Endothelial cell of umbilical vein (primary cell): ENCODE results near the gene PDLIM5. TPM values are rescaled to one million over a fixed set of nuclear protein-coding genes. Genes with fewer than 3 reads are reported as not detected.

Experiments used
- BruUV-seq: library from RNA; stranded (reverse); fragments of 400-500 nt; replicated peaks from 2 replicates; lab custom pipeline; 2021; lab: Mats Ljungman, UMichigan
- CTCF ChIA-PET: fragments of 300-600, 350-600 bp; sonication (Branson Sonifier 250); formaldehyde crosslinking; loops from one replicate; lab custom pipeline; 2021; ENCODE audit warnings: antibody characterized with exemption, inconsistent platforms; lab: Charles Lee
- POLR2A ChIA-PET: fragments of 300-600, 350-600 bp; sonication (Branson Sonifier 250); formaldehyde crosslinking; loops from one replicate; lab custom pipeline; 2021; ENCODE audit warnings: antibody characterized with exemption, inconsistent platforms; lab: Charles Lee
- DNase-seq: peaks from one replicate; pipeline ENCODE4 v3.0.0-alpha.2; 2011; ENCODE audit warnings: low read depth, low spot score
- FAIRE-seq: peaks from 2 replicates; lab custom pipeline; 2011; peaks lifted over from hg19 to GRCh38; lab: Jason Lieb, UNC
- H2AFZ ChIP-seq: 2 replicates; pipeline ENCODE4 v1.6.0; 2012; ENCODE audit warnings: low read depth, low read length, control low read depth, inconsistent platforms
- H3K27ac ChIP-seq: 2 replicates; pipeline ENCODE4 v1.5.1; 2011; ENCODE audit warnings: low read depth, mild to moderate bottlenecking, control low read depth, low read length, moderate library complexity; ENCODE audit not compliant: insufficient read depth
- H3K27me3 ChIP-seq, 2 experiments: 2 replicates each; pipeline versions ENCODE4 v1.6.0 to v1.6.1; 2011; ENCODE audit warnings: low read length in 2 of 2, mixed read lengths in 1 of 2; ENCODE audit not compliant: control insufficient read depth in 2 of 2, insufficient read depth in 2 of 2
- H3K36me3 ChIP-seq, 2 experiments: 2 replicates in 1 of 2; 3 replicates in 1 of 2; pipeline ENCODE4 v1.5.1; 2011; ENCODE audit warnings: low read length in 2 of 2, mild to moderate bottlenecking in 1 of 2, moderate library complexity in 1 of 2; ENCODE audit not compliant: control insufficient read depth in 2 of 2, insufficient read depth in 2 of 2; ENCODE audit errors: extremely low read depth in 1 of 2
- H3K4me1 ChIP-seq: 3 replicates; pipeline ENCODE4 v1.5.1; 2011; ENCODE audit warnings: mild to moderate bottlenecking, low read length; ENCODE audit not compliant: control insufficient read depth, insufficient read depth; ENCODE audit errors: extremely low read depth
- H3K4me2 ChIP-seq: 2 replicates; pipeline ENCODE4 v1.6.1; 2011; ENCODE audit warnings: low read length, control low read depth, mixed read lengths; ENCODE audit not compliant: insufficient read depth
- H3K4me3 ChIP-seq, 3 experiments: fragments of 200-600 bp in 1 of 3; sonication (generic), shearing (Covaris generic) in 1 of 3; replicated peaks in 1 of 3; 2 replicates each; pipeline ENCODE4 v1.5.1; 2011 to 2016; ENCODE audit warnings: control low read depth in 3 of 3, low read length in 3 of 3, mild to moderate bottlenecking in 2 of 3, inconsistent platforms in 1 of 3, low read depth in 1 of 3, moderate library complexity in 1 of 3; ENCODE audit not compliant: insufficient read depth in 1 of 3
- H3K79me2 ChIP-seq: 2 replicates; pipeline ENCODE4 v1.6.0; 2012; ENCODE audit warnings: low read length, inconsistent platforms; ENCODE audit not compliant: control insufficient read depth, insufficient read depth
- H3K9ac ChIP-seq: replicated peaks from 2 replicates; pipeline ENCODE3; 2011; ENCODE audit warnings: low read length, control low read depth; ENCODE audit not compliant: insufficient read depth; ENCODE audit errors: extremely low read depth
- H3K9me1 ChIP-seq: replicated peaks from 3 replicates; pipeline ENCODE4 v1.6.0; 2011; ENCODE audit warnings: mild to moderate bottlenecking, low read length; ENCODE audit not compliant: control insufficient read depth, insufficient read depth; ENCODE audit errors: extremely low read depth
- H3K9me3 ChIP-seq: replicated peaks from 2 replicates; pipeline ENCODE4 v1.5.1; 2012; ENCODE audit warnings: low read length, inconsistent platforms; ENCODE audit not compliant: control insufficient read depth, insufficient read depth
- H4K20me1 ChIP-seq: replicated peaks from 2 replicates; pipeline ENCODE3; 2011; ENCODE audit warnings: mild to moderate bottlenecking, low read length; ENCODE audit not compliant: control insufficient read depth, insufficient read depth; ENCODE audit errors: extremely low read depth
- CTCF ChIP-seq, 2 donors: IDR thresholded peaks; 1 replicate in 1 of 2; 2 replicates in 1 of 2; pipeline ENCODE4 v1.5.1; 2011; ENCODE audit warnings: low read length in 2 of 2, mild to moderate bottlenecking in 2 of 2, moderate library complexity in 2 of 2, control low read depth in 1 of 2, inconsistent platforms in 1 of 2, low read depth in 1 of 2; ENCODE audit not compliant: insufficient read depth in 1 of 2; ENCODE audit errors: extremely low read depth in 1 of 2
- EZH2 ChIP-seq: IDR thresholded peaks from 2 replicates; pipeline ENCODE4 v1.6.1; 2012; ENCODE audit warnings: borderline replicate concordance, low read depth, mild to moderate bottlenecking, moderate library complexity, low read length, inconsistent platforms; ENCODE audit not compliant: severe bottlenecking
- FOS ChIP-seq: IDR thresholded peaks from 2 replicates; pipeline ENCODE4 v1.6.1; 2011; ENCODE audit warnings: mild to moderate bottlenecking, low read length, moderate library complexity, borderline replicate concordance; ENCODE audit not compliant: insufficient read depth
- GATA2 ChIP-seq: IDR thresholded peaks from 2 replicates; pipeline ENCODE4 v1.7.0; 2011; ENCODE audit warnings: low read depth, mild to moderate bottlenecking, moderate library complexity, mixed read lengths, low read length; ENCODE audit not compliant: insufficient read length, insufficient read depth
- JUN ChIP-seq: IDR thresholded peaks from 2 replicates; pipeline ENCODE4 v1.6.1; 2011; ENCODE audit warnings: borderline replicate concordance, low read depth; ENCODE audit not compliant: insufficient read length, insufficient read depth
- MAX ChIP-seq: IDR thresholded peaks from 2 replicates; pipeline ENCODE4 v1.6.1; 2011; ENCODE audit not compliant: insufficient read depth, insufficient read length
- MYC ChIP-seq: IDR thresholded peaks from one replicate; pipeline ENCODE4 v1.6.1; 2011; ENCODE audit warnings: mild to moderate bottlenecking, low read depth, low read length
- POLR2A ChIP-seq: IDR thresholded peaks from 2 replicates; pipeline ENCODE4 v1.6.1; 2012; ENCODE audit warnings: low read depth, mild to moderate bottlenecking, control low read depth, low read length
- POLR2AphosphoS5 ChIP-seq: IDR thresholded peaks from 2 replicates; pipeline ENCODE4 v1.6.1; 2012; ENCODE audit warnings: low read depth, mild to moderate bottlenecking, control low read depth, low read length, moderate library complexity; ENCODE audit not compliant: insufficient read depth
- dilution Hi-C: fragments of 300-500 bp; cut with MboI; formaldehyde crosslinking; loops from one replicate; pipeline ENCODE4 v1.15.0; 2019; ENCODE audit warnings: low sequenced_read_pairs; ENCODE audit not compliant: extremely low pct_ligation_motif_present
- intact Hi-C: fragments of 100-400 bp; cut with micrococcal nuclease; formaldehyde crosslinking; loops from one replicate; pipeline ENCODE4 v1.10.0; 2022
- polyA plus RNA-seq, 4 experiments: library from polyadenylated mRNA; depleted of rRNA in 3 of 4; stranded (reverse) in 3 of 4; unstranded in 1 of 4; fragments of >200 nt; gene quantifications; 2 replicates each; pipeline versions ENCODE4 v1.2.1 to v1.2.3, GENCODE V29; 2011 to 2012; ENCODE audit warnings: missing spikeins in 1 of 4
- total RNA-seq: library from RNA; stranded (reverse); gene quantifications from 2 replicates; pipeline ENCODE4 v1.2.3, GENCODE V29; 2021

The PDLIM5 gene
- total and polyA plus RNA-seq, 2 donors (not counting 3 experiments of a cell fraction or from before 2014, with no cell fraction given) = 243 to 310 TPM

- no peak for FAIRE-seq
- intact Hi-C loops (no loop called here), dilution Hi-C loops (no loop called here)
- BruUV-seq = no TSS peak
- TF ChIP-seq FOS (no peak), JUN (no peak), MYC (no peak), POLR2A (no peak)
- ChIA-PET POLR2A (interaction anchor here (1.7 kb wide), 1 partner anchor 98 kb away, joined by 7 read pairs; no protein-coding TSS in a partner anchor), CTCF (interaction anchor here (1.0 to 2.4 kb wide), 6 partner anchors 9 to 143 kb away, joined by 3 to 9 read pairs (median 3); no protein-coding TSS in a partner anchor)
- H2AFZ ChIP-seq = no peak overlapping the region
- H3K79me2 ChIP-seq = peaks cover 66% of the 10 kb centered on the region
- no peaks in the 10 kb centered on the region for H3K9me1 ChIP-seq
- H3K4me2 ChIP-seq = no peak overlapping the region
- H3K27me3 ChIP-seq = no peaks in the 10 kb centered on the region
- H3K36me3 ChIP-seq = peaks cover 0 to 4% of the 10 kb centered on the region in 2 experiments
- H3K9me3 ChIP-seq = no peaks in the 10 kb centered on the region
- H3K27ac ChIP-seq = peak overlapping the region; percentile 82
- no peak overlapping the region for H3K4me3 ChIP-seq
- no peaks in the 10 kb centered on the region for H4K20me1 ChIP-seq
- peaks cover 69% of the 10 kb centered on the region for H3K4me1 ChIP-seq
- no peak overlapping the region for H3K9ac ChIP-seq
- DNase-seq = no peak
These were observed 98.6 kb downstream of the PDLIM5 start for GRCh38 chr4:94550352-94550751.

- Histone ChIP-seq H3K4me2 (peak overlapping the region; percentile 85), H3K9ac (peak overlapping the region; percentile 80)
These were observed 99.1 kb downstream of the PDLIM5 start for GRCh38 chr4:94550851-94551250.

More at GRCh38 chr4:94550851-94551250, 99.1 kb downstream of the PDLIM5 start:
- Histone ChIP-seq H3K79me2 (peaks cover 69% of the 10 kb centered on the region), H3K9me1 (no peaks in the 10 kb centered on the region), H3K4me1 (peaks cover 64% of the 10 kb centered on the region), H4K20me1 (no peaks in the 10 kb centered on the region), H3K4me3 (no peak overlapping the region), H2AFZ (no peak overlapping the region), H3K36me3 (peaks cover 0 to 4% of the 10 kb centered on the region in 2 experiments), H3K27ac (peak overlapping the region; percentile 82), H3K9me3 (no peaks in the 10 kb centered on the region), H3K27me3 (no peaks in the 10 kb centered on the region)
- CTCF ChIA-PET = interaction anchor here (1.0 to 1.8 kb wide), 9 partner anchors 8 to 144 kb away, joined by 3 to 9 read pairs (median 4); no protein-coding TSS in a partner anchor
- TF ChIP-seq EZH2 = no peak
- no peak for TF ChIP-seq CTCF (IDR thresholded peaks at IDR 0.05; ENCODE audit: extremely low read depth in 1 of 2, insufficient read depth in 1 of 2, low read depth in 1 of 2, low read length in 2 of 2)
- TF ChIP-seq JUN = no peak
- no peak for TF ChIP-seq GATA2
- no peak for TF ChIP-seq MYC
- TF ChIP-seq POLR2AphosphoS5 = no peak
- no peak for TF ChIP-seq MAX
- TF ChIP-seq POLR2A = no peak
- TF ChIP-seq FOS = no peak
- POLR2A ChIA-PET = interaction anchor here (0.7 to 1.7 kb wide), 3 partner anchors 10 to 98 kb away, joined by 4 to 7 read pairs (median 5); no protein-coding TSS in a partner anchor
- dilution Hi-C loops (no loop called here), intact Hi-C loops (no loop called here)
- FAIRE-seq (no peak), DNase-seq (no peak)
- BruUV-seq = no TSS peak
